Fibroblast of pulmonary artery (primary cell): ENCODE results near the gene SYNJ2.
"Not testable (repeated sequence)": the region's sequence is repeated elsewhere in the genome, so short reads cannot be mapped to it uniquely, and the experiment has no call there.

Experiments
- DNase-seq: peaks from one replicate; pipeline ENCODE4 v3.0.0-alpha.2; 2010; ENCODE audit warnings: low read depth
- H3K4me3 ChIP-seq: replicated peaks from 2 replicates; pipeline ENCODE4 v1.5.1; 2011; ENCODE audit warnings: low read depth, mild to moderate bottlenecking, control low read depth, low read length, moderate library complexity
- TF ChIP-seq, protein P1 (sequence below): IDR thresholded peaks from 2 replicates; pipeline ENCODE4 v1.5.1; 2011; ENCODE audit warnings: mild to moderate bottlenecking, control low read depth, low read length, inconsistent platforms; ENCODE audit errors: missing control alignments

Gene SYNJ2

DNA sequence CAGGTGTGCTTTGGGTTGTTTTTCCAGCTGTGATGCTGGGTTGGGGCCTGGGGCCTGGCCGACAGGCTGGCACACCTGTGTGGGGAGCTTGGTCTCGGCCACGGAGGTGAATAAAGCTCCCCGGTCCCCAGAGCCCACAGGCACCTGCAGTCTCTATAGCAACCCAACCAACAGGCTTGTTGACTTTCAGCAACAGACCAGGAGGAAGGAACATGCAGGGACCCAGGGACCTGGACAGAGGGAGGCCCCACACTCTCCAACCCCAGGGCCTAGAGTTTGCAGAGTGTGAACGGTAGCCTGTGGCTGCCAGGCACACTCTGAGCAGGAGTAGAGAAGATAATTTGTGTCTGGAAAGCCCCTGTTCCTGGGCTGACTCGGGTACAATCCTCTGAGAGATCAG is 14.6 kb upstream of the SYNJ2 start:
- H3K4me3 ChIP-seq = no peak overlapping the region
- DNase-seq = no peak
- TF ChIP-seq, protein P1, sequence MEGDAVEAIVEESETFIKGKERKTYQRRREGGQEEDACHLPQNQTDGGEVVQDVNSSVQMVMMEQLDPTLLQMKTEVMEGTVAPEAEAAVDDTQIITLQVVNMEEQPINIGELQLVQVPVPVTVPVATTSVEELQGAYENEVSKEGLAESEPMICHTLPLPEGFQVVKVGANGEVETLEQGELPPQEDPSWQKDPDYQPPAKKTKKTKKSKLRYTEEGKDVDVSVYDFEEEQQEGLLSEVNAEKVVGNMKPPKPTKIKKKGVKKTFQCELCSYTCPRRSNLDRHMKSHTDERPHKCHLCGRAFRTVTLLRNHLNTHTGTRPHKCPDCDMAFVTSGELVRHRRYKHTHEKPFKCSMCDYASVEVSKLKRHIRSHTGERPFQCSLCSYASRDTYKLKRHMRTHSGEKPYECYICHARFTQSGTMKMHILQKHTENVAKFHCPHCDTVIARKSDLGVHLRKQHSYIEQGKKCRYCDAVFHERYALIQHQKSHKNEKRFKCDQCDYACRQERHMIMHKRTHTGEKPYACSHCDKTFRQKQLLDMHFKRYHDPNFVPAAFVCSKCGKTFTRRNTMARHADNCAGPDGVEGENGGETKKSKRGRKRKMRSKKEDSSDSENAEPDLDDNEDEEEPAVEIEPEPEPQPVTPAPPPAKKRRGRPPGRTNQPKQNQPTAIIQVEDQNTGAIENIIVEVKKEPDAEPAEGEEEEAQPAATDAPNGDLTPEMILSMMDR = no peak

DNA sequence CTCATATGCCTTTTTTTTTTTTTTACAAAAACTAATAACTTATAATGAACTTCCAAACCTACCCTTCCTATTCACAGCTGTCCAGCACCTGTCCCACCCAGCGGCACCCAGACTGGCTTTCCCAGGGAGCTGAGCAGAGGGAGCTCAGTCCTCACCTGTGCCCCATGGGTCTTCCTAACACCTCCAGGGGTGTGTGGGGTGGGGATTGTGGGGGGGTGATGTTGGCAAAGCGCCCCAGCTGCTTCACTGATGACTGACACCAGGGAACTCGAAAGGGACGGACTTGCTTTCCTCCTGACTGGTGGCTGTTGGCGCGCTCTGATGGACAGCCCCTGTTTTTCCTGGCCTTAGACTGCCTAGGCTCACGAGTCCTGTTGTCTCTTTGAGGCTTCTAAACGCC is 14.2 kb upstream of the SYNJ2 start:
- no peak overlapping the region for H3K4me3 ChIP-seq
- DNase-seq = no peak
- TF ChIP-seq, protein P1 = no peak

DNA sequence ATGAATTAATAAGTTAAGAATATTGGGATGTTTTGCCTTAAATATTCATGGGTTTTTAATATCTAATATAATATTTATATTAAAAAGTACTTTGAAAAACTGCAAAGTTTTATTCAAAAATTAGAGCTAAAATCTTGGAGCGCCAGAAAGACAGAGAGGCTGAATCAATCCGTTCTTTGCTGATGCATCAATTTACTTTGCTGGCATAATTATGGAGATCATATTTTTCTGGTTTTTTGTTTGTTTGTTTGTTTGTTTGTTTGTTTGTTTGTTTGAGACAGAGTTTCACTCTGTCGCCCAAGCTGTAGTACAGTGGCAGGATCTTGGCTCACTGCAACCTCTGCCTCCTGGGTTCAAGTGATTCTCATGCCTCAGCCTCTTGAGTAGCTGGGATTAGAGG is 9.5 kb upstream of the SYNJ2 start:
- H3K4me3 ChIP-seq, DNase-seq: not testable (repeated sequence)

DNA sequence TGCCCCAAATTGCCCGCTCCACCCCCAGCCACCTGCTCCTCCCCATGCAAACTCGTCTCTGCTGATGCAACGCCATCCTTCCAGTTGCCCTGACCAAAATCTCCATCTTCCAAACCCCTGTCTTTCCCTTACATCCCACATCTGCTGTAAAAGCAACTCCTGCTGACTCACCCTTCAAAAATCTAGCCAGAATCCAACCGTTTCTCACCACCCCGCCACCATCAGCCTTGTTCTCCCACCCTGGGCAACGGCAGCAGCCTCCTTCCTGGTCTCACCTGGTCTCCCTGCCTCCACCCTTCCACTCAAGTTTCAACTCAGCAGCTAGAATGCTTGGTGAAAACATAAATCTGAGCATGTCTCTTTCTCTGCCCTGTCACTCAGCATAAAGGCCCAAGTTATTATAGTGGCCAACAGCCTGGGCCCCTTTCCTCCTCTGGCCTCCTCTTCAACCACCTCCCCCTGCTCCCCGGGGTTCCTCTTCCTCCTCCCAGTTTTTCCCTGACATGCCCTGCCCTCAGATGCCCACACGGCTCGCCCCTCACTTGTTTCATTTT is 7.2 kb upstream of the SYNJ2 start:
- H3K4me3 ChIP-seq = no peak overlapping the region
- TF ChIP-seq, protein P1 = no peak
- DNase-seq = no peak

DNA sequence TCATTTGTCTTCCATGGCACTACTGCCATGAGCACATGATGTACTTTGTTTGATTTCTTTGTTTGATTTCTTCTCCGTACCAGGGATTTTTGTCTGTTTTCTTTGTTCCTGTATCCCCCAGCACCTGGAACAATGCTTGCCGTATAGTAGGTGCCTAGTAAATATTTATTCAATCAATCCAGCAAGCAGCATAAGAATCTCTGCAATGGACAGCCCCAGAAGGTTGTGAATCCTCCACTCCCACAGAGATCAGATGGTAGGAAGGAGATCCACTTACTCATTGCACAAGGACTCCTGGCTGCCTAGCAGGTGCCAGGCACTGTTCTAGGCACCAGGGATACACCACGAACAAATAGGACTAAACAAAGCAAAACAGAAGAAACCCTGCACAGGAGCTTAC is 6.7 kb upstream of the SYNJ2 start:
- no peak overlapping the region for H3K4me3 ChIP-seq
- TF ChIP-seq, protein P1 = no peak
- DNase-seq = no peak

DNA sequence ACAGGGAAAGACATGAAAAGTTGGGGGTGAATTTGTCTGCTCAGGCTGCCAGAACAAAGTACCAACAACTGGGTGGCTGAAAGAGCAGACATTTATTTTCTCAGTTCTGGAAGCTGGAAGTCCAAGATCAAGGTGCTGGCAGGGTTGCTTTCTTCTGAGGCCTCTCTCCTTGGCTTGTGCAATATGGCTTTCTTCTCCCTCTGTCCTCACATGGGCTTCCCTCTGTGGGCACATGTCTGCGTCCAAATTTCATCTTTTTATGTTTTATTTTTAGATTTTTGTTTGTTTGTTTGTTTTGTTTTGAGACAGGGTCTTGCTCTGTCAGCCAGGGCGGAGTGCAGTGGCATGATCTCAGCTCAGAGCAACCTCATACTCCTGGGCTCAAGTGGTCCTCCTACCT is 6.2 kb upstream of the SYNJ2 start:
- DNase-seq = no peak
- TF ChIP-seq, protein P1 = no peak
- no peak overlapping the region for H3K4me3 ChIP-seq

DNA sequence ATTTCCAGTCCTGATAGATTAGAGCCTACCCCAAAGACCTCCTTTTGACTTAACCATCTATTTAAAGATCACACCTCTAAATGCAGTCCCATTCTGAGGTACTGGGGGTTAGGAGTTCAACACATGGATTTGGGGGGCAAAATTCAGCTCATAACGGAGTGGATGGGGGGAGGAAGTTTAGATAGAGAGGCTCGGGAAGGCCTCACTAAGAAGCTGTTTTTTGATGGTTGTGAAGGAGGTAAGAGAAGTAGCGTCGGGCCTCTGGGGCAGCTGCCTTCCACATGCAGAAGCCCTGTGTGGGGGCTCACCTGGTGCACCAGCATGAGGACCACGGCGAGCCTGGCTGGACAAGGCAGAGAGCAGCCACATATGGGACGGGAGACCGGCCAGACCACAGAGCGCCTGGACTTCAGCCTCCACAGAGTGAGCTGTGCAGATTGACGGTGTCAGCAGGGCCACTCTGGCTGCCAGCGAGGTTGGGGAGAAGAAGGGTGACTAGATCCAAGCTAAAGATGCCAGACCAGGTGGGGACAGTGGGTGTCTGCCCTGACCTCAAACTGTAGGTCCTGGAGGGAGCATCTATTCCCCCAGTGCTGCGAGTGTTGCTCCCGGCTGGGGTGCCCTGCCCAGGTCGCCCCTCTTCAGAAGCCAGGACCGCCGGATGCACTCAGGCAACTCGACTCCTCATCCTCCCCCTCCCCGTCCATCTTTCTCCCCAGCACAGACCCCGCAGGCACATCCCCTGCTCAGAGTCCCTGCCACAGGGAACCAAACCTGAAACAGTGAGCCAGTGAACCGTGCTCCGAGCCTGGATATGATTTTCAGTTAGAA is 5.1 kb upstream of the SYNJ2 start:
- TF ChIP-seq, protein P1 = no peak
- no peak for DNase-seq
- no peak overlapping the region for H3K4me3 ChIP-seq
